H9 (cell line): ENCODE measurements around the gene KCNIP3. TPM values are rescaled to one million over a fixed set of nuclear protein-coding genes. Genes with fewer than 3 reads are reported as not detected.
A peak's percentile ranks its signal among the peaks of the same experiment; 100 is the strongest.

Experiments
- DNase-seq: peaks from one replicate; pipeline ENCODE4 v3.0.0-alpha.2; 2017
- H2AFZ ChIP-seq: one replicate; pipeline ENCODE4 v1.6.1; 2013; ENCODE audit warnings: mild to moderate bottlenecking, low read length, control low read depth, moderate library complexity
- H2AK5ac ChIP-seq: 2 replicates; pipeline ENCODE4 v1.6.1; 2013; ENCODE audit warnings: low read length, control low read depth, mixed read lengths; ENCODE audit not compliant: insufficient read length
- H2BK120ac ChIP-seq: one replicate; pipeline ENCODE4 v1.6.1; 2013; ENCODE audit warnings: low read depth, mild to moderate bottlenecking, low read length, control low read depth, inconsistent platforms; ENCODE audit not compliant: poor library complexity, severe bottlenecking
- H2BK12ac ChIP-seq: 2 replicates; pipeline ENCODE4 v1.6.1; 2013; ENCODE audit warnings: low read length, control low read depth, mixed read lengths, low read depth; ENCODE audit not compliant: insufficient read length
- H2BK15ac ChIP-seq: 2 replicates; pipeline ENCODE4 v1.6.1; 2013; ENCODE audit warnings: low read depth, low read length, control low read depth
- H2BK20ac ChIP-seq: one replicate; pipeline ENCODE4 v1.6.1; 2013; ENCODE audit warnings: low read depth, mild to moderate bottlenecking, low read length, control low read depth, inconsistent platforms; ENCODE audit not compliant: poor library complexity, severe bottlenecking
- H2BK5ac ChIP-seq: 2 replicates; pipeline ENCODE4 v1.6.1; 2013; ENCODE audit warnings: low read length, control low read depth, mixed read lengths; ENCODE audit not compliant: insufficient read length
- H3K14ac ChIP-seq: 2 replicates; pipeline ENCODE4 v1.6.1; 2013; ENCODE audit warnings: low read length, control low read depth; ENCODE audit not compliant: insufficient read depth
- H3K18ac ChIP-seq: 2 replicates; pipeline ENCODE4 v1.6.1; 2013; ENCODE audit warnings: low read depth, mild to moderate bottlenecking, mixed read lengths, low read length, control low read depth; ENCODE audit not compliant: insufficient read length
- H3K23ac ChIP-seq: 2 replicates; pipeline ENCODE4 v1.6.1; 2013; ENCODE audit warnings: low read length, control low read depth, mixed read lengths, low read depth; ENCODE audit not compliant: insufficient read length
- H3K23me2 ChIP-seq: 2 replicates; pipeline ENCODE4 v1.6.1; 2013; ENCODE audit warnings: low read depth, mild to moderate bottlenecking, mixed read lengths, low read length, control low read depth; ENCODE audit not compliant: insufficient read length, poor library complexity, severe bottlenecking
- H3K27ac ChIP-seq: 2 replicates; pipeline ENCODE4 v1.5.1; 2013; ENCODE audit warnings: low read length, control low read depth, mixed read lengths, low read depth; ENCODE audit not compliant: insufficient read length
- H3K27me3 ChIP-seq: 2 replicates; pipeline ENCODE4 v1.6.1; 2013; ENCODE audit warnings: low read length, control low read depth, inconsistent platforms; ENCODE audit not compliant: insufficient read depth
- H3K4ac ChIP-seq: 2 replicates; pipeline ENCODE4 v1.6.1; 2013; ENCODE audit warnings: low read depth, mild to moderate bottlenecking, control low read depth, inconsistent platforms, low read length, moderate library complexity
- H3K4me1 ChIP-seq: 2 replicates; pipeline ENCODE4 v1.6.1; 2013; ENCODE audit warnings: low read length, control low read depth, inconsistent platforms; ENCODE audit not compliant: insufficient read depth
- H3K4me2 ChIP-seq: 2 replicates; pipeline ENCODE4 v1.6.1; 2013; ENCODE audit warnings: low read length, control low read depth, mixed read lengths; ENCODE audit not compliant: insufficient read length, insufficient read depth
- H3K56ac ChIP-seq: 2 replicates; pipeline ENCODE4 v1.6.1; 2013; ENCODE audit warnings: low read depth, mild to moderate bottlenecking, mixed read lengths, low read length, control low read depth; ENCODE audit not compliant: insufficient read length
- H3K79me1 ChIP-seq: 2 replicates; pipeline ENCODE4 v1.6.1; 2013; ENCODE audit warnings: low read depth, mild to moderate bottlenecking, moderate library complexity, low read length, control low read depth, inconsistent platforms; ENCODE audit not compliant: insufficient read depth, poor library complexity, severe bottlenecking
- H3K79me2 ChIP-seq: 2 replicates; pipeline ENCODE4 v1.6.1; 2013; ENCODE audit warnings: low read length, control low read depth, inconsistent platforms; ENCODE audit not compliant: insufficient read depth
- H3K9ac ChIP-seq: 2 replicates; pipeline ENCODE4 v1.6.1; 2013; ENCODE audit warnings: low read length, control low read depth, mixed read lengths; ENCODE audit not compliant: insufficient read length; ENCODE audit errors: extremely low read depth
- H3K9me3 ChIP-seq: one replicate; pipeline ENCODE4 v1.6.1; 2013; ENCODE audit warnings: low read depth, low read length, inconsistent platforms; ENCODE audit not compliant: control insufficient read depth
- H3T11ph ChIP-seq: one replicate; pipeline ENCODE4 v1.6.1; 2013; ENCODE audit warnings: mild to moderate bottlenecking, low read length, control low read depth, inconsistent platforms
- H4K20me1 ChIP-seq: one replicate; pipeline ENCODE4 v1.6.1; 2013; ENCODE audit not compliant: control insufficient read depth, insufficient read length, insufficient read depth
- H4K5ac ChIP-seq: 2 replicates; pipeline ENCODE4 v1.6.1; 2013; ENCODE audit warnings: low read depth, mild to moderate bottlenecking, mixed read lengths, low read length, control low read depth; ENCODE audit not compliant: insufficient read length
- H4K8ac ChIP-seq: replicated peaks from 2 replicates; pipeline ENCODE4 v1.6.1; 2013; ENCODE audit warnings: low read length, control low read depth, mixed read lengths, low read depth; ENCODE audit not compliant: insufficient read length
- H4K91ac ChIP-seq: 2 replicates; pipeline ENCODE4 v1.6.1; 2013; ENCODE audit warnings: low read depth, mild to moderate bottlenecking, moderate library complexity, mixed read lengths, low read length, control low read depth; ENCODE audit not compliant: insufficient read length
- H3K27ac Mint-ChIP-seq, 3 experiments: 2 replicates in 2 of 3; 3 replicates in 1 of 3; pipeline ENCODE4 v1.8.0; 2020 to 2021; ENCODE audit warnings: mixed read lengths in 3 of 3, mild to moderate bottlenecking in 1 of 3, moderate library complexity in 1 of 3
- H3K27me3 Mint-ChIP-seq: 2 replicates; pipeline ENCODE4 v1.8.0; 2021; ENCODE audit warnings: low read depth, mild to moderate bottlenecking, moderate library complexity, mixed read lengths
- H3K36me3 Mint-ChIP-seq, 3 experiments: 2 replicates in 2 of 3; 3 replicates in 1 of 3; pipeline ENCODE4 v1.8.0; 2020 to 2021; ENCODE audit warnings: low read depth in 3 of 3, mixed read lengths in 3 of 3; ENCODE audit not compliant: insufficient read depth in 1 of 3
- H3K4me1 Mint-ChIP-seq, 2 experiments: 2 replicates each; pipeline ENCODE4 v1.8.0; 2020; ENCODE audit warnings: mixed read lengths in 2 of 2
- H3K4me3 Mint-ChIP-seq, 2 experiments: 2 replicates in 1 of 2; 3 replicates in 1 of 2; pipeline ENCODE4 v1.8.0; 2020 to 2021; ENCODE audit warnings: mild to moderate bottlenecking in 2 of 2, mixed read lengths in 2 of 2, moderate library complexity in 1 of 2
- H3K9me3 Mint-ChIP-seq, 2 experiments: 2 replicates in 1 of 2; 3 replicates in 1 of 2; pipeline ENCODE4 v1.8.0; 2020; ENCODE audit warnings: mild to moderate bottlenecking in 2 of 2, mixed read lengths in 2 of 2, moderate library complexity in 1 of 2
- WGBS: extraction: QIAGEN DNeasy Blood & Tissue Kit; methylation state at CpG from one replicate; pipeline ENCODE4 v1.1.7; 2013; ENCODE audit warnings: missing lambda C conversion rate, low lambda C conversion rate, mixed read lengths; ENCODE audit not compliant: insufficient read length; ENCODE audit errors: extremely low coverage; 5-methylcytosine and 5-hydroxymethylcytosine counted together
- total RNA-seq: library from RNA; stranded (reverse); gene quantifications from 2 replicates; pipeline ENCODE4 v1.2.1, GENCODE V29; 2021
- TF ChIP-seq, protein P1 (sequence below): fragments of 200-600 bp; sonication (generic); conservative IDR thresholded peaks from 3 replicates; pipeline ENCODE4 v1.8.0; 2021; ENCODE audit warnings: antibody characterized with exemption, mild to moderate bottlenecking

KCNIP3 gene
- total RNA-seq, 1 experiment from 2014 or later = 1.5 TPM

DNA sequence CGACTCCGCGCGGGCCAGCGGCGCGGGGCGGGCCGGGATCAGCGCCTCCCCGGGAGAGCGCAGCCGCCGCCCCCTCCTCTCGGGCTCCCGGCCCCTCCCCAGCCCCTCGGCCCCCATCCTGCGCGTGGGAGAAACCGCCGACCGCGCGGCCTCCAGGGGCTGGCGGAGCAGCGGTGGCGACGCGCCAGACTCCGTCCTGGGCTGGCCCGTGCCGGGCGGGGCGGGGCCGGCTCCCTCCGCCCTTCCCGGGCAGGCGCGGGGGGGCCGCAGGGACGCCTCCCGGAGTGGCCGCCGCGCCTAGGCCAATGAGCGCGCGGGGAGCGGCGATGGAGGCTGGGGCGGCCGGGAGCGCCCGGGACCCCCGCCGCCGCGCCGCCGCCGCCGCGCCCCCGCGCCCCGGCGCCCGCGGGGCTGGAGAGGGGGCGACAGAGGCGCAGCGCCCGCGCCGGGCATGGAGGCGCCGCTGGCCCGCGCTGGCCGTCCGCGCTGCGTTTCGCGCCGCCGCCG is 49.1 kb downstream of the KCNIP3 start:
- no peaks in the 10 kb centered on the region for H3K4me1 Mint-ChIP-seq
- H3K4ac ChIP-seq = no peak overlapping the region
- no peak overlapping the region for H3K18ac ChIP-seq
- peak; percentile 26 for DNase-seq
- no peak overlapping the region for H3K14ac ChIP-seq
- TF ChIP-seq, protein P1, sequence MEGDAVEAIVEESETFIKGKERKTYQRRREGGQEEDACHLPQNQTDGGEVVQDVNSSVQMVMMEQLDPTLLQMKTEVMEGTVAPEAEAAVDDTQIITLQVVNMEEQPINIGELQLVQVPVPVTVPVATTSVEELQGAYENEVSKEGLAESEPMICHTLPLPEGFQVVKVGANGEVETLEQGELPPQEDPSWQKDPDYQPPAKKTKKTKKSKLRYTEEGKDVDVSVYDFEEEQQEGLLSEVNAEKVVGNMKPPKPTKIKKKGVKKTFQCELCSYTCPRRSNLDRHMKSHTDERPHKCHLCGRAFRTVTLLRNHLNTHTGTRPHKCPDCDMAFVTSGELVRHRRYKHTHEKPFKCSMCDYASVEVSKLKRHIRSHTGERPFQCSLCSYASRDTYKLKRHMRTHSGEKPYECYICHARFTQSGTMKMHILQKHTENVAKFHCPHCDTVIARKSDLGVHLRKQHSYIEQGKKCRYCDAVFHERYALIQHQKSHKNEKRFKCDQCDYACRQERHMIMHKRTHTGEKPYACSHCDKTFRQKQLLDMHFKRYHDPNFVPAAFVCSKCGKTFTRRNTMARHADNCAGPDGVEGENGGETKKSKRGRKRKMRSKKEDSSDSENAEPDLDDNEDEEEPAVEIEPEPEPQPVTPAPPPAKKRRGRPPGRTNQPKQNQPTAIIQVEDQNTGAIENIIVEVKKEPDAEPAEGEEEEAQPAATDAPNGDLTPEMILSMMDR = no peak
- H3T11ph ChIP-seq = no peak overlapping the region
- H3K9ac ChIP-seq = no peak overlapping the region
- H3K9me3 Mint-ChIP-seq = no peaks in the 10 kb centered on the region; a peak in 1 of 5 replicates
- no peaks in the 10 kb centered on the region for H3K36me3 Mint-ChIP-seq
- H3K4me1 ChIP-seq = no peaks in the 10 kb centered on the region
- H2BK20ac ChIP-seq = no peak overlapping the region
- no peaks in the 10 kb centered on the region for H3K9me3 ChIP-seq
- no peak overlapping the region for H3K4me3 Mint-ChIP-seq
- no CpG with 5 or more reads among the region's 88 CpGs for WGBS
- H4K8ac ChIP-seq = no peak overlapping the region
- no peaks in the 10 kb centered on the region for H3K79me1 ChIP-seq
- peak overlapping the region; percentile 67 for H3K4me2 ChIP-seq
- H3K23me2 ChIP-seq = peaks cover 7% of the 10 kb centered on the region
- peaks cover 84% of the 10 kb centered on the region for H3K27me3 Mint-ChIP-seq
- no peak overlapping the region for H4K5ac ChIP-seq
- H3K27ac Mint-ChIP-seq = no peak overlapping the region
- no peak overlapping the region for H2BK120ac ChIP-seq
- no peak overlapping the region for H2BK15ac ChIP-seq
- H3K79me2 ChIP-seq = no peaks in the 10 kb centered on the region
- no peak overlapping the region for H3K23ac ChIP-seq
- H2AK5ac ChIP-seq = no peak overlapping the region
- H2AFZ ChIP-seq = no peak overlapping the region
- H3K56ac ChIP-seq = no peak overlapping the region
- no peak overlapping the region for H2BK5ac ChIP-seq
- no peak overlapping the region for H4K91ac ChIP-seq
- no peak overlapping the region for H2BK12ac ChIP-seq
- no peaks in the 10 kb centered on the region for H4K20me1 ChIP-seq
- H3K27me3 ChIP-seq = peaks cover 21% of the 10 kb centered on the region; the same call in 1 of the 2 replicates
- no peak overlapping the region for H3K27ac ChIP-seq
